Lower leg skin (tissue), 4 donors: Measurements from ENCODE around the gene DTNB. TPM values are rescaled to one million over a fixed set of nuclear protein-coding genes. Genes with fewer than 3 reads are reported as not detected.

Source experiments
- DNase-seq, 2 donors: peaks; one replicate each; pipeline ENCODE4 v3.0.0-alpha.2; 2019; ENCODE audit warnings: low spot score in 2 of 2
- H3K4me3 ChIP-seq: fragments of 200-600 bp; sonication (generic); 2 replicates; pipeline ENCODE4 v1.5.1; 2017; ENCODE audit warnings: mild to moderate bottlenecking, low read depth; ENCODE audit not compliant: poor library complexity, severe bottlenecking
- POLR2A ChIP-seq, 2 donors: fragments of 450-650 bp; IDR thresholded peaks; one replicate each; pipeline ENCODE4 v1.6.1; 2016 to 2017; ENCODE audit warnings: antibody characterized with exemption in 2 of 2, mild to moderate bottlenecking in 1 of 2, moderate library complexity in 1 of 2
- WGBS, 2 donors: methylation state at CpG; one replicate each; pipeline ENCODE4 v1.1.5; 2018; 5-methylcytosine and 5-hydroxymethylcytosine counted together
- intact Hi-C: fragments of 100-400 bp; cut with DNase I; formaldehyde crosslinking; loops from one replicate; pipeline ENCODE4 v1.15.0; 2023; ENCODE audit warnings: low total_unique reads
- total RNA-seq, 4 donors: library from RNA; depleted of rRNA; stranded (reverse); fragments of >200 nt; gene quantifications; one replicate each; pipeline ENCODE4 v1.1.0, GENCODE V29; 2016
- TF ChIP-seq, protein P1 (sequence below), 3 donors: fragments of 450-650 bp; IDR thresholded peaks; one replicate each; pipeline ENCODE4 v1.5.1; 2016; ENCODE audit warnings: antibody characterized with exemption in 3 of 3, mild to moderate bottlenecking in 3 of 3, moderate library complexity in 2 of 3

Gene DTNB
- total RNA-seq, 4 donors from 2014 or later, result 8.8 to 15.2 (median 12.7) TPM

DNA sequence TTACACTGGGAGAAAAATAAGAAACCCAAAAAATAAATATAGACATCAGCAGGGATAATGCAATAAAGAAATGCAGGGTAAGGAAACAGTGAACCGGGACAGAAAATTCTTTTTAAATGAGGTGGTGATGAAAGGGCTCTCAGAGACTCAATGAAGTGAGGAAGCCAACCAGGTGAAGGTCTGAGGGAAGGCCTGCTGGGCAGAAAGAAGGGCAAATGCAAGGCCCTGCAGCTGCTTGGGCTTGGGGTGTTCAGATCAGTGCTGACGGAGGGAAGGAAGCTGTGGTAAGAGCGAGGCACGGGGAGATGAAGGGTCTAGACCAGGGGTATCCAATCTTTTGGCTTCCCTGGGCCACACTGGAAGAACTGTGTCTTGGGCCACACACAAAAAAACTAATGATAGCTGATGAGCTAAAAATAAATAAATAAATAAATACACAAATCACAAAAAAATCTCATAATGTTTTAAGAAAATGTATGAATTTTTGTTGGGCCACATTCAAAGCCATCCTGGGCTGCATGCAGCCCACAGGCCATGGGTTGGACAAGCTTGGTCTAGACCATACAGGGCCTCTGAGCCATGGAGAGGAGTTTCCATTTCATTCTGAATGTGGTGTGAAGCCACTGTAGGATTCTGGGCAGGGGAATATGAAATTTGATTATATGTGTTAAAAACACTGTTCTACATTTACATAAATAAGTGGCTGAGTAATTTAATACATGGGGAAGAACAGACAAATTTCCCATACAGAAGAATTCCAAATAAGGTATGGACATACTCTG lies 235.3 kb downstream of the DTNB start:
- DNase-seq, result no peak
- TF ChIP-seq, protein P1, sequence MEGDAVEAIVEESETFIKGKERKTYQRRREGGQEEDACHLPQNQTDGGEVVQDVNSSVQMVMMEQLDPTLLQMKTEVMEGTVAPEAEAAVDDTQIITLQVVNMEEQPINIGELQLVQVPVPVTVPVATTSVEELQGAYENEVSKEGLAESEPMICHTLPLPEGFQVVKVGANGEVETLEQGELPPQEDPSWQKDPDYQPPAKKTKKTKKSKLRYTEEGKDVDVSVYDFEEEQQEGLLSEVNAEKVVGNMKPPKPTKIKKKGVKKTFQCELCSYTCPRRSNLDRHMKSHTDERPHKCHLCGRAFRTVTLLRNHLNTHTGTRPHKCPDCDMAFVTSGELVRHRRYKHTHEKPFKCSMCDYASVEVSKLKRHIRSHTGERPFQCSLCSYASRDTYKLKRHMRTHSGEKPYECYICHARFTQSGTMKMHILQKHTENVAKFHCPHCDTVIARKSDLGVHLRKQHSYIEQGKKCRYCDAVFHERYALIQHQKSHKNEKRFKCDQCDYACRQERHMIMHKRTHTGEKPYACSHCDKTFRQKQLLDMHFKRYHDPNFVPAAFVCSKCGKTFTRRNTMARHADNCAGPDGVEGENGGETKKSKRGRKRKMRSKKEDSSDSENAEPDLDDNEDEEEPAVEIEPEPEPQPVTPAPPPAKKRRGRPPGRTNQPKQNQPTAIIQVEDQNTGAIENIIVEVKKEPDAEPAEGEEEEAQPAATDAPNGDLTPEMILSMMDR (IDR thresholded peaks at IDR 0.05), result no peak
- TF ChIP-seq POLR2A (IDR thresholded peaks at IDR 0.05), result no peak
- intact Hi-C loops, result no loop called here
- WGBS, 2 donors, result 94 to 95% methylated on average over 4 of the region's 4 CpGs
- no peak overlapping the region for H3K4me3 ChIP-seq

DNA sequence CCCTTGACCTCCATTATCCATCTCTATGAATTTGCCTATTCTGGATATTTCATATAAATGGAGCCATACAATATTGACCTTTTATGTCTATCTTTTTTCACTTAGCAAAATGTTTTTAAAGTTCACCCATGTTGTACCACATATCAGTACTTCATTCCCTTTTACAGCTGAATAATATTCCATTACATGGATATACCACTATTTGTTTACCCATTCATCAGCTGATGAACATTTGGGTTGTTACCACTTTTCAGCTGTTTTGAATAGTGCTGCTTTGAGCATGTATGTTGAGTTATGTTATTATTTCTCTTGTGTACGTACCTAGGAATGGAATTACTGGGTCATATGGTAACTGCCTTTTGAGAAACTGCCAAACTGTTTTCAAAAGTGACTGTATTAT lies 238.0 kb downstream of the DTNB start:
- WGBS, 2 donors, result 48 to 100% methylated on average over 1 of the region's 1 CpG
- DNase-seq, result no peak
- H3K4me3 ChIP-seq, result no peak overlapping the region
- intact Hi-C loops, result no loop called here
- TF ChIP-seq POLR2A (IDR thresholded peaks at IDR 0.05), result no peak
- TF ChIP-seq, protein P1 (IDR thresholded peaks at IDR 0.05), result no peak

DNA sequence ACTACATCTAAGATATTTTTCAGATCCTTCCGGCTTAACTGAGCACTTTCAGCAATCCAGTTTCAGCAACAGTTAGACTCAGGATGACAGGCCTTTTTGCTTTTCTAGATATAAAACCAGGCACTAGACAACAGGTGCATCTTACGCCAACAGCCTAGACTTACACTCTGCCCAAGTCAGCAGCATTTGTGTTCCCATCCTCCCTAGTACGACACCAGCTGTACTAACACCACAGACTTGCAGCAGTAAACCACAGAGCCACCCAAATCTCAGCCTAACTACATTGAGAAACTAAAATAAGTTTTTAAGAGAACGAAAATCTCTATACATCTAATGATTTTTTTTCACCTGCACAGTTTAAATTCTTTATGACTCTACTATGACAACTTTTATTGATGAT lies 241.8 kb downstream of the DTNB start:
- no peak overlapping the region for H3K4me3 ChIP-seq
- DNase-seq, result no peak
- TF ChIP-seq, protein P1 (IDR thresholded peaks at IDR 0.05), result no peak
- no peak for TF ChIP-seq POLR2A (IDR thresholded peaks at IDR 0.05)
- intact Hi-C loops, result no loop called here
- WGBS, 2 donors, result 94 to 98% methylated on average over 4 of the region's 4 CpGs

DNA sequence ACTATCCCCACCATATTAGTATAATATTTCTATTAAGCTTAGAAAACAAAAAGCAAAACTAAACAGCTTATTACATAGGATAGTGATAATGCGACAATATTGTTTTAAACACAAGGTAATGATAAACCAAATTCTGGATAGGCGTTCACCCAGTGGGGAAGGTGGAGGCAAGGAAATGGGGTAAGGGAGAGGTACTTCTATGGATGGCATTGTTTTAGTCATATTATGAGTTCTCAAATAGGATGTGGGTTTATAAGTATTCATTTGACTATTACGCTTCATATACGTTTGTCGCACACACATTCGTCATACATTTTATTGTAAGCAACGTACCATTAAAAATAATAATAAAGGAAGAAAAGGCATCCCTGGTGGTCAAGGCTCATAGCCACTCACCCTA lies 242.8 kb downstream of the DTNB start:
- intact Hi-C loops, result no loop called here
- 94 to 96% methylated on average over 7 of the region's 7 CpGs for WGBS, 2 donors

DNA sequence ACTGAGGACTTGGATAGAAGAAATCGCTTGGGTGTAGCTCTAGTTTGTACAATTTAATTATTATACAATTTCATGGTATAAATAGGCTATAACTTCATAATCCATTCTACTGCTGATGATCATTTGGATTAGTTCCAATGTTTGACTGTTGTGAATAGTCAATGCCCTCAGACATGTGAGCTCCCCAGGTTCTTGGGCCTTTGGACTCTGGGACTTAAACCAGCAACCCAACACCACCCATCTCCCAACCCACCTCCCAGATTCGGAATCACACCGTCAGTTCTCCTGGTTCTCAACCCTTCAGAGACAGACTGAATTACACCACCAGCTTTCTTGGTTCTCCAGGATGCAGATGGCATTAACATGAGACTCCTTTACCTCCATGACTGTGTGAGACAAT lies 247.1 kb downstream of the DTNB start:
- DNase-seq, result no peak

More for the DNA sequence above, 242.8 kb downstream of the DTNB start:
- no peak for TF ChIP-seq POLR2A (IDR thresholded peaks at IDR 0.05)
- TF ChIP-seq, protein P1 (IDR thresholded peaks at IDR 0.05), result no peak
- DNase-seq, result no peak
- H3K4me3 ChIP-seq, result no peak overlapping the region

More for the DNA sequence above, 247.1 kb downstream of the DTNB start:
- TF ChIP-seq, protein P1 (IDR thresholded peaks at IDR 0.05), result no peak
- TF ChIP-seq POLR2A (IDR thresholded peaks at IDR 0.05), result no peak
- intact Hi-C loops, result no loop called here
- no peak overlapping the region for H3K4me3 ChIP-seq
- 95 to 99% methylated on average over 3 of the region's 3 CpGs for WGBS, 2 donors
